Stimulated activated CD4-positive, alpha-beta T cell treated with anti-CD3 and anti-CD28 coated beads, Interleukin-2, amount 100 ng/mL, for 4 hours (primary cell): Measurements from ENCODE around the gene NRG3.

Experiments used
- DNase-seq: peaks from one replicate; pipeline ENCODE4 v3.0.0-alpha.2; 2020; ENCODE audit warnings: low read depth

NRG3 gene

DNA sequence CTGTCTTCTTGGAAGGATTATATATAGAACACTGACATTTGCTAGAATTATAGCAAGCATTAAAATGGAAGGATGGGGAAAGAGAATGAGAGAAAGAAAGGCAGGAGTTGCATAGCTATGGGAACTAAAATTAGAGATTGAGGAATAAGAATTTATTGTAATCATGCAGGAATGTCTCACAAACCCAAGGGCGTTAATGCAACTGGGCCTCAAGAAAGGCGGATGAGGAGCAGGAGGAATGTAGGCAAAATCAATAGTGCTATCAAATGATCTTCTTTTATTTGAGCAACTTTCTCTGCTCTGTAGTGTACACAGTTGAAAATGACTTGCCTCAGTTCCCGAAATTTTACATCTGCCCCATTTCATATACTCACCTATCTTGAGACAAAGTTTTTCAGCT lies 1132.5 kb downstream of the NRG3 start:
- no peak for DNase-seq

DNA sequence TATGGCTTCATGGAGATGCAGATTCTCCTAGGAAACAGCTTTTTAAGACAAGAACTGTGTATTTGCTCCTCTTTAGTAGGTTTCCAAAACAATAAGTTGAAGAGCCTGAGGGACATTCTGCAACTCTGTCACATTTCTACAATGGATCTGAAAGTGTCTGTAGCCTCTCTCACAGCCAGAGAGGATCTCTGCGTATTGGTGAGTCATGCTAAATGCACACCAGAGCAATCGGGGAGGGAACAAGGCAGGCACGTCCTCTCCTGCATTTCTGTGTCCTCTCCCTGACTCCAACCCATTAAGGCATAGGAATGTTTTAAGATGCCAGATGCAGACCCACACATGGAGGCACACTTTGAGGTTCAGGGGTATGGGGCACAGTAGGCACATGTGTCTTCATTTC lies 1137.9 kb downstream of the NRG3 start:
- DNase-seq, result no peak

DNA sequence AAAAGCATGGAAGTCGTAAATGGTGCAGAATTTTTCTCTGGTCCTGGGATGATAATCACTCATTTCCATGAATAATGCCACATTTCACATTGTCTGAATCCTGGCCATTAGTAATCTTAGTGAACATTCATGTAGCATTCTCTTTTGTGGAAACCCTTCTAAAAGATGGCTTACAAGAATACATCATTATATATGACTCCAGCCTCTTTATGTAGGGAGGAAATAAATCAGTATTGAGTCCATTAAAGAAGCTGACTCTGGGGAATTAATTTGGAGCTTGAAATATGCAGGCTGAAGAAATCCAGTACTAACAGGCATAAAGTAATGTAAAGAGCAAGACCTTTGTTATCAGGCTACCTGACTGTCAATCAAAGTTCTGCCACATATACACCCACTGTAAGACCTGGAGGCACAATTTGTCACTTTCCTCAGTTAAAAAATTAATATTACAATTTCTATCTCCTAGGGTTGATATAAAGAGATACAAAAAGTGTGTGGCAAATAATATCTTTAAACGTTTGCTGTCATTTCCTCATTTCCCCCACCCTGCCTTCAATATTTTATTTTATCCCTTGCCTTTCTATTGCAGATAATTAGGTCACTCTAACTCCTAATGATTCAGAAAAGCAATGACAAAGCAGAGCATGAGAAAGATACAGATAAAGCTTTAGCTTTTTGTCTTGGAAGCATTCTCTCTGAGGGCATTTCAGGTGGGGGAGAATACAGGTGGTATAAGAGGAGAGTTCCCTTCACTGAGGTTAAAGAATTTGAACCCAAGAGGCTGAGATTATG lies 1142.3 kb downstream of the NRG3 start:
- no peak for DNase-seq

DNA sequence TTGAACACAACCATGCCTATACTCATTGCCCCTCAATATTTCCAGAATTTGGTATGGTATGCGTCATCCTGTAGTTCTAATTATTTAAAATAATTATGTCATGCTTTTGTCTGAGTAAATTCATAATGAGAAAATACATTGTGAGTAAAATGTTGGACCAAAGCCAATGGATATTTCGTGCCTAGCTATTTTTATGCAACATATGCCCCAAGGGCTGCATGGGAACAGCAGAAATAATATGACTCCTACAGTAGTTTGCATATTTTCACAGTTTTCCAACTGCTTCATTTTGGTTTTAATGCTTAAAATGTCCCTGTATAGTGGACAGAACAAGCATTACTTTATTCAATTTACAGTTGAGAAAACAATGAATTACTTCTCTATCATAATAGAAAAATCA lies 1148.7 kb downstream of the NRG3 start:
- no peak for DNase-seq
